H9 (cell line): ENCODE data around the gene HECA. TPM values are rescaled to one million over a fixed set of nuclear protein-coding genes. Genes with fewer than 3 reads are reported as not detected.
"Not testable (repeated sequence)": the region's sequence is repeated elsewhere in the genome, so short reads cannot be mapped to it uniquely, and the experiment has no call there.

ENCODE experiments used
- DNase-seq: peaks from one replicate; pipeline ENCODE4 v3.0.0-alpha.2; 2017
- H2AFZ ChIP-seq: one replicate; pipeline ENCODE4 v1.6.1; 2013; ENCODE audit warnings: mild to moderate bottlenecking, low read length, control low read depth, moderate library complexity
- H2AK5ac ChIP-seq: 2 replicates; pipeline ENCODE4 v1.6.1; 2013; ENCODE audit warnings: low read length, control low read depth, mixed read lengths; ENCODE audit not compliant: insufficient read length
- H2BK120ac ChIP-seq: one replicate; pipeline ENCODE4 v1.6.1; 2013; ENCODE audit warnings: low read depth, mild to moderate bottlenecking, low read length, control low read depth, inconsistent platforms; ENCODE audit not compliant: poor library complexity, severe bottlenecking
- H2BK12ac ChIP-seq: 2 replicates; pipeline ENCODE4 v1.6.1; 2013; ENCODE audit warnings: low read length, control low read depth, mixed read lengths, low read depth; ENCODE audit not compliant: insufficient read length
- H2BK15ac ChIP-seq: 2 replicates; pipeline ENCODE4 v1.6.1; 2013; ENCODE audit warnings: low read depth, low read length, control low read depth
- H2BK20ac ChIP-seq: one replicate; pipeline ENCODE4 v1.6.1; 2013; ENCODE audit warnings: low read depth, mild to moderate bottlenecking, low read length, control low read depth, inconsistent platforms; ENCODE audit not compliant: poor library complexity, severe bottlenecking
- H2BK5ac ChIP-seq: 2 replicates; pipeline ENCODE4 v1.6.1; 2013; ENCODE audit warnings: low read length, control low read depth, mixed read lengths; ENCODE audit not compliant: insufficient read length
- H3K14ac ChIP-seq: 2 replicates; pipeline ENCODE4 v1.6.1; 2013; ENCODE audit warnings: low read length, control low read depth; ENCODE audit not compliant: insufficient read depth
- H3K18ac ChIP-seq: 2 replicates; pipeline ENCODE4 v1.6.1; 2013; ENCODE audit warnings: low read depth, mild to moderate bottlenecking, mixed read lengths, low read length, control low read depth; ENCODE audit not compliant: insufficient read length
- H3K23ac ChIP-seq: 2 replicates; pipeline ENCODE4 v1.6.1; 2013; ENCODE audit warnings: low read length, control low read depth, mixed read lengths, low read depth; ENCODE audit not compliant: insufficient read length
- H3K23me2 ChIP-seq: 2 replicates; pipeline ENCODE4 v1.6.1; 2013; ENCODE audit warnings: low read depth, mild to moderate bottlenecking, mixed read lengths, low read length, control low read depth; ENCODE audit not compliant: insufficient read length, poor library complexity, severe bottlenecking
- H3K27ac ChIP-seq: 2 replicates; pipeline ENCODE4 v1.5.1; 2013; ENCODE audit warnings: low read length, control low read depth, mixed read lengths, low read depth; ENCODE audit not compliant: insufficient read length
- H3K27me3 ChIP-seq: 2 replicates; pipeline ENCODE4 v1.6.1; 2013; ENCODE audit warnings: low read length, control low read depth, inconsistent platforms; ENCODE audit not compliant: insufficient read depth
- H3K4ac ChIP-seq: 2 replicates; pipeline ENCODE4 v1.6.1; 2013; ENCODE audit warnings: low read depth, mild to moderate bottlenecking, control low read depth, inconsistent platforms, low read length, moderate library complexity
- H3K4me1 ChIP-seq: 2 replicates; pipeline ENCODE4 v1.6.1; 2013; ENCODE audit warnings: low read length, control low read depth, inconsistent platforms; ENCODE audit not compliant: insufficient read depth
- H3K4me2 ChIP-seq: 2 replicates; pipeline ENCODE4 v1.6.1; 2013; ENCODE audit warnings: low read length, control low read depth, mixed read lengths; ENCODE audit not compliant: insufficient read length, insufficient read depth
- H3K56ac ChIP-seq: 2 replicates; pipeline ENCODE4 v1.6.1; 2013; ENCODE audit warnings: low read depth, mild to moderate bottlenecking, mixed read lengths, low read length, control low read depth; ENCODE audit not compliant: insufficient read length
- H3K79me1 ChIP-seq: 2 replicates; pipeline ENCODE4 v1.6.1; 2013; ENCODE audit warnings: low read depth, mild to moderate bottlenecking, moderate library complexity, low read length, control low read depth, inconsistent platforms; ENCODE audit not compliant: insufficient read depth, poor library complexity, severe bottlenecking
- H3K79me2 ChIP-seq: 2 replicates; pipeline ENCODE4 v1.6.1; 2013; ENCODE audit warnings: low read length, control low read depth, inconsistent platforms; ENCODE audit not compliant: insufficient read depth
- H3K9ac ChIP-seq: 2 replicates; pipeline ENCODE4 v1.6.1; 2013; ENCODE audit warnings: low read length, control low read depth, mixed read lengths; ENCODE audit not compliant: insufficient read length; ENCODE audit errors: extremely low read depth
- H3K9me3 ChIP-seq: one replicate; pipeline ENCODE4 v1.6.1; 2013; ENCODE audit warnings: low read depth, low read length, inconsistent platforms; ENCODE audit not compliant: control insufficient read depth
- H3T11ph ChIP-seq: one replicate; pipeline ENCODE4 v1.6.1; 2013; ENCODE audit warnings: mild to moderate bottlenecking, low read length, control low read depth, inconsistent platforms
- H4K20me1 ChIP-seq: one replicate; pipeline ENCODE4 v1.6.1; 2013; ENCODE audit not compliant: control insufficient read depth, insufficient read length, insufficient read depth
- H4K5ac ChIP-seq: 2 replicates; pipeline ENCODE4 v1.6.1; 2013; ENCODE audit warnings: low read depth, mild to moderate bottlenecking, mixed read lengths, low read length, control low read depth; ENCODE audit not compliant: insufficient read length
- H4K8ac ChIP-seq: replicated peaks from 2 replicates; pipeline ENCODE4 v1.6.1; 2013; ENCODE audit warnings: low read length, control low read depth, mixed read lengths, low read depth; ENCODE audit not compliant: insufficient read length
- H4K91ac ChIP-seq: 2 replicates; pipeline ENCODE4 v1.6.1; 2013; ENCODE audit warnings: low read depth, mild to moderate bottlenecking, moderate library complexity, mixed read lengths, low read length, control low read depth; ENCODE audit not compliant: insufficient read length
- H3K27ac Mint-ChIP-seq, 3 experiments: 2 replicates in 2 of 3; 3 replicates in 1 of 3; pipeline ENCODE4 v1.8.0; 2020 to 2021; ENCODE audit warnings: mixed read lengths in 3 of 3, mild to moderate bottlenecking in 1 of 3, moderate library complexity in 1 of 3
- H3K27me3 Mint-ChIP-seq: 2 replicates; pipeline ENCODE4 v1.8.0; 2021; ENCODE audit warnings: low read depth, mild to moderate bottlenecking, moderate library complexity, mixed read lengths
- H3K36me3 Mint-ChIP-seq, 3 experiments: 2 replicates in 2 of 3; 3 replicates in 1 of 3; pipeline ENCODE4 v1.8.0; 2020 to 2021; ENCODE audit warnings: low read depth in 3 of 3, mixed read lengths in 3 of 3; ENCODE audit not compliant: insufficient read depth in 1 of 3
- H3K4me1 Mint-ChIP-seq, 2 experiments: 2 replicates each; pipeline ENCODE4 v1.8.0; 2020; ENCODE audit warnings: mixed read lengths in 2 of 2
- H3K4me3 Mint-ChIP-seq, 2 experiments: 2 replicates in 1 of 2; 3 replicates in 1 of 2; pipeline ENCODE4 v1.8.0; 2020 to 2021; ENCODE audit warnings: mild to moderate bottlenecking in 2 of 2, mixed read lengths in 2 of 2, moderate library complexity in 1 of 2
- H3K9me3 Mint-ChIP-seq, 2 experiments: 2 replicates in 1 of 2; 3 replicates in 1 of 2; pipeline ENCODE4 v1.8.0; 2020; ENCODE audit warnings: mild to moderate bottlenecking in 2 of 2, mixed read lengths in 2 of 2, moderate library complexity in 1 of 2
- WGBS: extraction: QIAGEN DNeasy Blood & Tissue Kit; methylation state at CpG from one replicate; pipeline ENCODE4 v1.1.7; 2013; ENCODE audit warnings: missing lambda C conversion rate, low lambda C conversion rate, mixed read lengths; ENCODE audit not compliant: insufficient read length; ENCODE audit errors: extremely low coverage; 5-methylcytosine and 5-hydroxymethylcytosine counted together
- total RNA-seq: library from RNA; stranded (reverse); gene quantifications from 2 replicates; pipeline ENCODE4 v1.2.1, GENCODE V29; 2021
- TF ChIP-seq, protein P1 (sequence below): fragments of 200-600 bp; sonication (generic); conservative IDR thresholded peaks from 3 replicates; pipeline ENCODE4 v1.8.0; 2021; ENCODE audit warnings: antibody characterized with exemption, mild to moderate bottlenecking

Gene HECA
- total RNA-seq, 1 experiment from 2014 or later, result 4.8 TPM

DNA sequence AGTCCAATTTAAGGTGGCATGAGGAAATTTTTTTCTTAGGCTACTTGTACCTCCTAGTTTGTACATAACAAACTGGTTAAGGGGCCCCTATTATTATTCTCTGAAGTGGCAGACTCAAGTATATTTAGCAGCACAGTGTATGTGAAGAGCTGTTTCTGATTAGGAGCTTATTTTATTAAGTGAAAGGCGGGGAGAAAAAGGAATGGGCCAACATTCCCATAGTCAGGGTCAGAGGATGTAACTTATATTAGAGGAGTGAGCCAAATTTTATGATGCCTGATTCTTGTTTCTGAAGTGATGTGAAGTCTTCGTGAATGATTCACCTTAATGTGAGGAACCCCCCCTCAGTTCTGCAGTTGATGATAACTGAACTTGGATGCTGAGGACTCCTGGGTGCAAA lies 2.8 kb downstream of the HECA start:
- Histone ChIP-seq H3K23me2 (peaks cover 5% of the 10 kb centered on the region), H3K4me1 (no peaks in the 10 kb centered on the region), H2BK20ac (no peak overlapping the region), H2BK12ac (no peak overlapping the region), H4K5ac (no peak overlapping the region), H3K79me2 (no peaks in the 10 kb centered on the region), H3K9ac (no peak overlapping the region), H3K23ac (no peak overlapping the region), H3K4me2 (no peak overlapping the region), H3T11ph (no peak overlapping the region), H2AK5ac (no peak overlapping the region), H3K18ac (no peak overlapping the region), H3K27ac (no peak overlapping the region), H4K8ac (no peak overlapping the region), H2BK120ac (no peak overlapping the region), H3K4ac (no peak overlapping the region), H3K79me1 (no peaks in the 10 kb centered on the region), H3K56ac (no peak overlapping the region), H3K14ac (no peak overlapping the region), H4K91ac (no peak overlapping the region), H3K9me3 (no peaks in the 10 kb centered on the region), H3K27me3 (no peaks in the 10 kb centered on the region), H2BK5ac (no peak overlapping the region), H4K20me1 (no peaks in the 10 kb centered on the region), H2AFZ (no peak overlapping the region), H2BK15ac (no peak overlapping the region)
- peaks cover 18 to 21% of the 10 kb centered on the region in 2 experiments for H3K4me1 Mint-ChIP-seq
- no peaks in the 10 kb centered on the region for H3K9me3 Mint-ChIP-seq
- H3K36me3 Mint-ChIP-seq, result peaks cover 0 to 9% (median 2%) of the 10 kb centered on the region in 3 experiments; a peak in 4 of 7 replicates
- H3K27ac Mint-ChIP-seq, result no peak overlapping the region
- no CpG with 5 or more reads among the region's 2 CpGs for WGBS
- H3K4me3 Mint-ChIP-seq, result no peak overlapping the region
- peaks cover 3% of the 10 kb centered on the region for H3K27me3 Mint-ChIP-seq
- DNase-seq, result no peak
- TF ChIP-seq, protein P1, sequence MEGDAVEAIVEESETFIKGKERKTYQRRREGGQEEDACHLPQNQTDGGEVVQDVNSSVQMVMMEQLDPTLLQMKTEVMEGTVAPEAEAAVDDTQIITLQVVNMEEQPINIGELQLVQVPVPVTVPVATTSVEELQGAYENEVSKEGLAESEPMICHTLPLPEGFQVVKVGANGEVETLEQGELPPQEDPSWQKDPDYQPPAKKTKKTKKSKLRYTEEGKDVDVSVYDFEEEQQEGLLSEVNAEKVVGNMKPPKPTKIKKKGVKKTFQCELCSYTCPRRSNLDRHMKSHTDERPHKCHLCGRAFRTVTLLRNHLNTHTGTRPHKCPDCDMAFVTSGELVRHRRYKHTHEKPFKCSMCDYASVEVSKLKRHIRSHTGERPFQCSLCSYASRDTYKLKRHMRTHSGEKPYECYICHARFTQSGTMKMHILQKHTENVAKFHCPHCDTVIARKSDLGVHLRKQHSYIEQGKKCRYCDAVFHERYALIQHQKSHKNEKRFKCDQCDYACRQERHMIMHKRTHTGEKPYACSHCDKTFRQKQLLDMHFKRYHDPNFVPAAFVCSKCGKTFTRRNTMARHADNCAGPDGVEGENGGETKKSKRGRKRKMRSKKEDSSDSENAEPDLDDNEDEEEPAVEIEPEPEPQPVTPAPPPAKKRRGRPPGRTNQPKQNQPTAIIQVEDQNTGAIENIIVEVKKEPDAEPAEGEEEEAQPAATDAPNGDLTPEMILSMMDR, result no peak

DNA sequence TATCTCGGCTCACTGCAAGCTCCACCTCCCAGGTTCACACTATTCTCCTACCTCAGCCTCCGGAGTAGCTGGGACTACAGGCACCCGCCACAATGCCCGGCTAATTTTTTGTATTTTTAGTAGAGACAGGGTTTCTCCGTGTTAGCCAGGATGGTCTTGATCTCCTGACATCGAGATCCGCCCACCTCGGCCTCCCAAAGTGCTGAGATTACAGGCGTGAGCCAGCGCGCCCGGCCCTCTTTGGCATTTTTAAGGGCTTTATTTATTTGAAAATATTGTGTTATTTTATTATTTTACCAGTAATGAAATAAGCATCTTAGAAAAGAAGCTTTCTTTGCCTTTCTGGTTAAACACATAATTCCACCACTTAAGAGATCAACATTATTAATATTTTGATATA lies 6.0 kb downstream of the HECA start:
- H3K4me2 ChIP-seq, H3K9me3 ChIP-seq, H3K27me3 Mint-ChIP-seq, H3K27ac Mint-ChIP-seq, H2AK5ac ChIP-seq, H3K4ac ChIP-seq, DNase-seq, H3K79me1 ChIP-seq, H4K91ac ChIP-seq, H2AFZ ChIP-seq, H4K5ac ChIP-seq, H3K4me1 ChIP-seq, H3K79me2 ChIP-seq, H2BK5ac ChIP-seq, H4K8ac ChIP-seq, H3K23ac ChIP-seq, H3K27me3 ChIP-seq, H3T11ph ChIP-seq, H3K23me2 ChIP-seq, H2BK12ac ChIP-seq, H3K4me3 Mint-ChIP-seq, H4K20me1 ChIP-seq, H2BK120ac ChIP-seq, H3K9ac ChIP-seq, H2BK15ac ChIP-seq, H3K14ac ChIP-seq, H3K36me3 Mint-ChIP-seq, H3K18ac ChIP-seq, H3K27ac ChIP-seq, H2BK20ac ChIP-seq, H3K9me3 Mint-ChIP-seq, H3K56ac ChIP-seq: not testable (repeated sequence)
- peaks cover 28 to 36% of the 10 kb centered on the region in 2 experiments for H3K4me1 Mint-ChIP-seq
- no CpG with 5 or more reads among the region's 12 CpGs for WGBS
